Right lobe of liver (tissue), 6 donors: ENCODE data around the gene SLC8A1. TPM values are rescaled to one million over a fixed set of nuclear protein-coding genes. Genes with fewer than 3 reads are reported as not detected.

Experiments
- ATAC-seq, 4 donors: fragments of 200-7000 bp; cut with Tn5 transposase; one replicate each; pipeline ENCODE4 v1.9.1; 2020; ENCODE audit warnings: mild to moderate bottlenecking in 4 of 4, moderate library complexity in 4 of 4
- DNase-seq, 3 donors: peaks; one replicate each; pipeline ENCODE4 v3.0.0-alpha.2; 2020
- H3K27ac ChIP-seq, 3 donors: fragments of 200-600 bp; one replicate each; pipeline ENCODE4 v1.8.0; 2022
- H3K27me3 ChIP-seq, 2 donors: fragments of 200-600 bp; one replicate each; pipeline ENCODE4 v1.8.0; 2022
- H3K36me3 ChIP-seq, 4 donors: fragments of 200-600 bp; sonication (generic) in 1 of 4; one replicate each; pipeline versions ENCODE4 v1.5.1 to v1.8.0; 2017 to 2022; ENCODE audit warnings: control low read depth in 1 of 4
- H3K4me1 ChIP-seq, 4 donors: fragments of 200-600 bp; sonication (generic) in 1 of 4; one replicate each; pipeline versions ENCODE4 v1.5.1 to v1.8.0; 2017 to 2022; ENCODE audit warnings: control low read depth in 1 of 4
- H3K4me3 ChIP-seq, 3 donors: fragments of 200-600 bp; one replicate each; pipeline ENCODE4 v1.8.0; 2022
- H3K9me3 ChIP-seq, 4 donors: fragments of 200-600 bp; sonication (generic) in 1 of 4; one replicate each; pipeline versions ENCODE4 v1.5.1 to v1.8.0; 2017 to 2022; ENCODE audit warnings: control low read depth in 1 of 4
- POLR2A ChIP-seq: fragments of 450-650 bp; IDR thresholded peaks from one replicate; pipeline ENCODE4 v1.6.1; 2017; ENCODE audit warnings: antibody characterized with exemption, mild to moderate bottlenecking
- WGBS: methylation state at CpG from one replicate; pipeline ENCODE4 v1.1.6; 2018; ENCODE audit warnings: low coverage, low lambda C conversion rate; ENCODE audit not compliant: insufficient coverage; ENCODE audit errors: missing lambda C conversion rate; 5-methylcytosine and 5-hydroxymethylcytosine counted together
- intact Hi-C, 2 donors: fragments of 100-400 bp; cut with DNase I; formaldehyde crosslinking; loops; one replicate each; pipeline versions ENCODE4 v1.11.2 to v1.14.1; 2022
- total RNA-seq, 6 experiments: library from RNA; depleted of rRNA in 2 of 6; stranded (reverse); fragments of >200 nt in 2 of 6; fragmentation: NEBNext Ultra II Directional in 3 of 6; extraction: Animal tissue kit (Norgen Biotek cat#: 25700) in 3 of 6; gene quantifications; one replicate each; pipeline versions ENCODE4 v1.1.0 to v1.2.4, GENCODE V29; 2016 to 2023
- TF ChIP-seq, protein P1 (sequence below), 4 donors: fragments of 200-600 bp in 3 of 4; fragments of 450-650 bp in 1 of 4; IDR thresholded peaks; one replicate each; pipeline versions ENCODE4 v1.5.1 to v1.8.0; 2016 to 2022; ENCODE audit warnings: antibody characterized with exemption in 4 of 4, mild to moderate bottlenecking in 2 of 4
- donor health status: DM: no; HTN: yes; CAD: no.
- donor health status: DM: no; HTN: no; CAD: no.
- donor health status: DM: no; HTN: no; CAD: no.
- donor health status: DM: no; HTN: yes; CAD: no.
- donor health status: DM: no; HTN: yes; CAD: no.

The SLC8A1 gene
- total RNA-seq, 6 experiments from 2014 or later: 3.3 to 12.1 (median 4.9) TPM

DNA sequence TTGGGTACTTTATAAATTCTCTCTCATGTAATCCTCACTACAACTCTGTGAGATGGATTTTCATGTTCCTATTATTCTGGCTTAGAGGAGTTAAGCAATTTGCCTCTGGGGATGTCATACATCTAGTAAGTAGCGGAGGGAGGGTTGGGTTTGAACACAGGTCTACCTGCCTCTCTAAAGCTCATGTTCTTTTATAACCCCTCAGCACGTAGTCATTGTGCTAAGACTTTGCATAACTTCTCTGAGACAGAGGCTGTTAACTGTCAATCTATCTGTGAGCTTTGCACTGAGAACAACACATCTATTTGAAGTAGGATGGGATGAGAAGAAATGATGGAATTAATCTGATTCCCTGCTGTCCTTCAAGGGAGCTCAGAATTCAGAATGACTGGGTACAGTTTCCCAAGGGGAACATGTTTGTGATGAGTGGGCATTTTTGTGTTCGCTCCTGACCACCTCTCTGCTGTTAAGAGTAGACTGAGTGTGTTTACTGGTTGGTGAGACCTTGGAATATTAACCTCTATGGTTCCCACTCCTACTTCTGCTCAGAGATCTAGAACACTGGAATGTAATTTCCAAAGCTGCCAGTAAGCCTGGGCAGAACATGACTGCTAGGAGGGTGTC lies 320.7 kb downstream of the SLC8A1 start:
- Histone ChIP-seq H3K4me3 (no peak overlapping the region), H3K4me1 (no peaks in the 10 kb centered on the region), H3K9me3 (no peaks in the 10 kb centered on the region), H3K27ac (no peak overlapping the region), H3K27me3 (no peaks in the 10 kb centered on the region), H3K36me3 (no peaks in the 10 kb centered on the region)
- DNase-seq: no peak
- TF ChIP-seq, protein P1, sequence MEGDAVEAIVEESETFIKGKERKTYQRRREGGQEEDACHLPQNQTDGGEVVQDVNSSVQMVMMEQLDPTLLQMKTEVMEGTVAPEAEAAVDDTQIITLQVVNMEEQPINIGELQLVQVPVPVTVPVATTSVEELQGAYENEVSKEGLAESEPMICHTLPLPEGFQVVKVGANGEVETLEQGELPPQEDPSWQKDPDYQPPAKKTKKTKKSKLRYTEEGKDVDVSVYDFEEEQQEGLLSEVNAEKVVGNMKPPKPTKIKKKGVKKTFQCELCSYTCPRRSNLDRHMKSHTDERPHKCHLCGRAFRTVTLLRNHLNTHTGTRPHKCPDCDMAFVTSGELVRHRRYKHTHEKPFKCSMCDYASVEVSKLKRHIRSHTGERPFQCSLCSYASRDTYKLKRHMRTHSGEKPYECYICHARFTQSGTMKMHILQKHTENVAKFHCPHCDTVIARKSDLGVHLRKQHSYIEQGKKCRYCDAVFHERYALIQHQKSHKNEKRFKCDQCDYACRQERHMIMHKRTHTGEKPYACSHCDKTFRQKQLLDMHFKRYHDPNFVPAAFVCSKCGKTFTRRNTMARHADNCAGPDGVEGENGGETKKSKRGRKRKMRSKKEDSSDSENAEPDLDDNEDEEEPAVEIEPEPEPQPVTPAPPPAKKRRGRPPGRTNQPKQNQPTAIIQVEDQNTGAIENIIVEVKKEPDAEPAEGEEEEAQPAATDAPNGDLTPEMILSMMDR (IDR thresholded peaks at IDR 0.05): no peak
- TF ChIP-seq POLR2A: no peak
- no peak for ATAC-seq
- 67% methylated on average over 2 of the region's 3 CpGs for WGBS
- intact Hi-C loops: no loop called here

DNA sequence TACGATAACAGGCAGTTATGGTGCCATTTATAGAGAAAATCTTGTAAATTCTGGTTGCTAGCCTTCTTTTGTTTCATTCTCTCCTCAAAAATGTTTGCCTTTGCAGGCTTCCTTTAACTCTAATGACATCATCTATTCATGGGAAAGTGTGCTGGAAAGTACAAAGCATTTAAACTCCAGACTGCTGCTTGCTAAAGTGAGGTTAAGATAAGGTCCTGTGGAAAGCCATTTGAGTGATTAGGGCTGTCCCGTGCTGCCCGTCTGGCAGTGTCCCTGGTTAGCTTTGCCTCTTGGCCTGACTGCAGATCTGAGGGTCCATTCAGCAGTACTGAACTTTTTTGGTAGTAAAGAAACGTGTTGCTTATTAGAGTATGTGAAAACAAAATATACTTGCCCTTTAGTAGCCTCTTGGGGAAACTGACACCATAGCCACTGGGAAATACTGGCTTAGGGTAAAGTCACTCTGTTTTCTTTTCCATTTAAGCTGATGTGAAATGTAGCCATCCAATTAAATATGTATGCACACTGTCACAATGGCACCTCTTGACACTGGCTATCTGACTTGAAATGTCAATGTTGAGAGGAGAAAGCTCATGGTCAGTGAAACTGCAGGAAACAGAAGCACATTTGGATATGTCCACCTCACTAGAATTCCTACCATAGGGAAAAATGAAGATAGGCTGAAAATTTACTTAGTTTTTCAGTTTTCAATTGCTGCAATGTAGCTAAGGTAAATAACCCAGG lies 321.5 kb downstream of the SLC8A1 start:
- Histone ChIP-seq H3K27me3 (no peaks in the 10 kb centered on the region), H3K27ac (no peak overlapping the region), H3K4me1 (no peaks in the 10 kb centered on the region), H3K9me3 (no peaks in the 10 kb centered on the region), H3K4me3 (no peak overlapping the region), H3K36me3 (no peaks in the 10 kb centered on the region)
- no peak for ATAC-seq
- DNase-seq: no peak
- 37% methylated on average over 4 of the region's 4 CpGs for WGBS
- no peak for TF ChIP-seq POLR2A
- TF ChIP-seq, protein P1 (IDR thresholded peaks at IDR 0.05): no peak
- intact Hi-C loops: no loop called here

DNA sequence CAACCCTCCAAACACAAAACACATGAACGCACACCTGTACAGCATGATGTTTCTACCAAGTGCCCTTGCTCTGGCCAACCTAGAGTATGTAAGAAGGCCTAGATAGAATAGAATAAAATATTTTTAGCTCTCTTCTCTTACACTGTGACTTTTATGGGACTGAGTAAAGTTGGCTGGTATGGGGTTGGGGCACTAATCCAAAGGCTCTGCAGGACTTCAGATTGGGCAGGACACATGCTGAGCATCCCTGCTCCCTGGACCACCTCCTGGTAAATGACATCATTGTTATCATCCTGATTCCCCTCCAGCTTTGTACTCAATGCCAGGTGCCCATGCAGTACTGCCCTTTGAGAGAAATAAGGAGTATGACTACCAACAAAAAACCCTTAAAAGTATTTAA lies 322.2 kb downstream of the SLC8A1 start:
- no peaks in the 10 kb centered on the region for H3K9me3 ChIP-seq
- TF ChIP-seq POLR2A: no peak
- TF ChIP-seq, protein P1 (IDR thresholded peaks at IDR 0.05): no peak
- DNase-seq (no peak), ATAC-seq (no peak)
- H3K4me3 ChIP-seq: no peak overlapping the region
- no peaks in the 10 kb centered on the region for H3K4me1 ChIP-seq
- intact Hi-C loops: no loop called here
- no peaks in the 10 kb centered on the region for H3K36me3 ChIP-seq
- H3K27ac ChIP-seq: no peak overlapping the region
- WGBS: 86% methylated on average over 1 of the region's 1 CpG
- no peaks in the 10 kb centered on the region for H3K27me3 ChIP-seq

DNA sequence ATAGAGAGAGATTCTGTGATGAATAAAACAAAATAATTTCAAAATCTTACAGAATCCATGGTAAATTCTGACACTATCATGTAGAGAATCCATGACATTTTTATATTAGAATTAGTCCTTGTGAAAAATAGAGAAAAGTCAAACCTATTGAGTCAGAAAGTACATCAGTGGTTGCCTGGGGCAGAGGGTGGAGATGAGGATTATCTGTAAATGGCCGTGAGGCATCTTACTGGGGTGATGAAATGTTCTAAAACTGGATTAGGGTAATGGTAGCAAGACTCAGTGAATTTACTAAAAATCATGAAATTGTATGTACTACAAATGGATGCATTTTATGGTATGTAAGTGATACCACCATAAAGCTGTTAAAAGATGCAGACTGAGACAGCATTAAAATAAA lies 323.1 kb downstream of the SLC8A1 start:
- WGBS: 47% methylated on average over 1 of the region's 1 CpG
- ATAC-seq (no peak), DNase-seq (no peak)
- no peaks in the 10 kb centered on the region for H3K9me3 ChIP-seq
- intact Hi-C loops: no loop called here
- no peaks in the 10 kb centered on the region for H3K36me3 ChIP-seq
- H3K27ac ChIP-seq: no peak overlapping the region
- TF ChIP-seq, protein P1 (IDR thresholded peaks at IDR 0.05): no peak
- no peak for TF ChIP-seq POLR2A
- H3K4me3 ChIP-seq: no peak overlapping the region
- no peaks in the 10 kb centered on the region for H3K4me1 ChIP-seq
- H3K27me3 ChIP-seq: no peaks in the 10 kb centered on the region
